Measurements from ENCODE around the gene CCT6A.

GRCh38 chr7:56081626-56082340 is 30.2 kb downstream of the CCT6A start:
- TF ChIP-seq GATA2 (IDR thresholded peaks at IDR 0.05; ENCODE audit: low read depth, low read length) (no peak), GATA3 (IDR thresholded peaks at IDR 0.05; ENCODE audit: low read depth, low read length) (no peak)

All from SH-SY5Y (cell line).